KOPT-K1 (cell line): ENCODE results near the gene CLEC2B.

Experiments used
- H3K27ac ChIP-seq: fragments of 200-600 bp; sonication (generic); 2 replicates; pipeline ENCODE4 v1.5.1; 2016; ENCODE audit warnings: antibody characterized with exemption, mild to moderate bottlenecking, low read depth, low read length; ENCODE audit not compliant: poor library complexity, severe bottlenecking
- H3K36me3 ChIP-seq: fragments of 200-600 bp; sonication (generic); 2 replicates; pipeline ENCODE4 v1.5.1; 2017; ENCODE audit warnings: antibody characterized with exemption, mild to moderate bottlenecking, low read length, moderate library complexity; ENCODE audit not compliant: insufficient read depth
- H3K9me3 ChIP-seq: fragments of 200-600 bp; sonication (generic); 2 replicates; pipeline ENCODE4 v1.5.1; 2017; ENCODE audit warnings: antibody characterized with exemption, low read length, mild to moderate bottlenecking; ENCODE audit not compliant: insufficient read depth, poor library complexity, severe bottlenecking

CLEC2B gene

DNA sequence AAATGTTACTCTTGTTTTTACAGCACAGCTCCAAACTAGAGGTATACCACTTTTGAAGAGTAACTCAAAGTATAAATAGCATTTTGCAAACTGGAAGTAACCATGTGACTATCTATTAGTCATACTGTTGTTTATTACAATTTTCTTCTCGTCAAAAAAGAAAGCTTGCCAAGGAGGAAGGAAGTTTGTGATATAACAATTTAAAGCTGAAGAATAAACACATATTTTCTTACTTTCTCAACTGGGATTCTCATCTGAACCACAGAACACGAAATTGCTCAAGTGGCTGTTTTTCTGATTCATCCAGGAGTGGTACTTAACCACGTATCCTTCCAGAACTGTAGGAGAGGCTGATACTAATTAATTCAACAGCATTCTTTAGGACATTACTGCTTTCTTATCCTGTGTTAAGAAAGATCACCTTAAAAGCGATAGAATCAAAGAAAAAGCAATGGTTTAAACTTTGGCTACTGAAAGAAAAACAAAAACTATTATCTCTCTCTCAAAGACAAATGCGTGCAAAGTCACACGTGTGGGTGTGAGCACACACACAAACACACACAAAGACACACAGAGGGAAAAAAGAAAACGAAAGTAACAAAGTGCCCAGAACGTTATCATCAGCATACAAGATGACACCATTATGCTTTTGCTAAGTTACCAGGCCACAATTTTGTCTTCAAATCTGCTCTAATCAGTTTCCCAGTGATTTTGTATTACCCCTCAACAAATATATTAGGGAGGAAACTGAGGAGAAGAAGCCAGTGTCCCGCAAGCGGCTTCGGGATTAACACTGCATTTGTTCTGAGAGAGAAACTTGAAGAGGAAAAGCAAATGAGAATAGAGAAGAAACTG, at the start of gene CLEC2B:
CLEC2B (minus strand) TSS at position 48 of the 855 bp plus-strand sequence.
- Histone ChIP-seq H3K9me3 (no peaks in the 10 kb centered on the region), H3K27ac (peak within 1 kb of the TSS; percentile 89), H3K36me3 (no peaks in the 10 kb centered on the region)

GRCh38 chr12:9911708-9912107, 42.6 kb upstream of the CLEC2B start:
- Histone ChIP-seq H3K9me3 (peaks cover 45% of the 10 kb centered on the region), H3K27ac (no peak overlapping the region), H3K36me3 (no peaks in the 10 kb centered on the region)

DNA sequence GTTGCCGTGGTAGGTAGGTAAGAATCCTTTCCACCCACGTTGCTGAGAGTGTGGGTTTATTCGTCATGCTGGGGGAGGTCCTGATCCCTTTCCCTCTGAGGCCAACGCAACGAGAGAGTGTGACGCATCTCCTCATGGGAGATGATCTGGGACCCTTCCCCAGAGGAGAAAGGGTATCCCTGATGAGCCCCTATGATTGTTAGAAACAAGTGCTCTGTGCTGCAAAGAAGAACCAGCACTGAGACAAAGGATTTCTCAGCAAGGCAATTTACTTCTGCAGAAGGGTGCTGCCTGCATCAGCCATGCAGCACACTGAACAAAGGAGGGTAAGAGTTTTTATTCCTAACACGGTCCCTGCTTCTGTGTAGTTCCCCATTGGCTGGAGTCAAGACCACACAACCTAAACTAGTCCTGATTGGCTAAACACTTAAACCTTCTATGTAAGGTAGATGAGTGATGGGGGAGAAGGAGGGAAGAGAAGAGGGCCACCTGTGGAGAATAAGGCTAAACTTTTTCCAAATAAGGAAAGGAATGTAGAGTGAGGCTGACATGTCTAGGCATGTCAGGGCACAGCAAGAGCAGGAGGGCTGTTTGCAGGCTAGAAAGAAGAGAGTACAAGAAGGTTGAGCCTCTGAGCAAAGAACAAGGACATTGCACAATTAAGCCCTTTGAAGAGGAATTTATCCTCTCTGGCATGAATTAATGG, 41.7 kb upstream of the CLEC2B start:
- Histone ChIP-seq H3K36me3 (no peaks in the 10 kb centered on the region), H3K27ac (no peak overlapping the region), H3K9me3 (peaks cover 45% of the 10 kb centered on the region)

- Histone ChIP-seq H3K9me3 (peaks cover 53% of the 10 kb centered on the region), H3K27ac (no peak overlapping the region), H3K36me3 (no peaks in the 10 kb centered on the region)
Observed at GRCh38 chr12:9909724-9910123, 40.6 kb upstream of the CLEC2B start.

GRCh38 chr12:9908350-9908749, 39.2 kb upstream of the CLEC2B start:
- Histone ChIP-seq H3K27ac (no peak overlapping the region), H3K9me3 (peaks cover 53% of the 10 kb centered on the region), H3K36me3 (no peaks in the 10 kb centered on the region)

DNA sequence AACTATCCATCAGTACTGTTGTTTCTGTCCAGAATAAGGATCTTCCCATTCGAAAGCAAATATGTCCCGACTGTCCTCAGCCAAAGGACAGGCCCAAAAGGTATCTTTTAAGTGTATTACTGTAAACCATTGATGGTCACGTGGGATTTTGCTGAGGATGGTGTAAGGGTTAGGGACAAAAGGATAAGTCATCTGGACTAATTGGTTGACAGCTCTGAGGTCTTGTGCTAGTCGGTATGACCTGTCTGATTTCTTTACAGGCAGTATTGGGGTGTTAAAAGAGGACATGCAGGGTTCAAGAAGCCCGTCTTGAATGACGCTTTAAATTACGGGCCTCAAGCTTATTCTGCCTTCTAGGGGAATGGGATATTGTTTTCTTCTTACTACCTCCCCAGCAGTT, 38.6 kb upstream of the CLEC2B start:
- no peak overlapping the region for H3K27ac ChIP-seq
- no peaks in the 10 kb centered on the region for H3K36me3 ChIP-seq
- H3K9me3 ChIP-seq: peaks cover 58% of the 10 kb centered on the region

GRCh38 chr12:9906873-9907272, 37.7 kb upstream of the CLEC2B start:
- Histone ChIP-seq H3K36me3 (no peaks in the 10 kb centered on the region), H3K27ac (peak overlapping the region; percentile 13), H3K9me3 (peaks cover 60% of the 10 kb centered on the region)

- Histone ChIP-seq H3K36me3 (no peaks in the 10 kb centered on the region), H3K27ac (no peak overlapping the region), H3K9me3 (peaks cover 25% of the 10 kb centered on the region)
Observed at GRCh38 chr12:9902539-9903228, 33.5 kb upstream of the CLEC2B start.

DNA sequence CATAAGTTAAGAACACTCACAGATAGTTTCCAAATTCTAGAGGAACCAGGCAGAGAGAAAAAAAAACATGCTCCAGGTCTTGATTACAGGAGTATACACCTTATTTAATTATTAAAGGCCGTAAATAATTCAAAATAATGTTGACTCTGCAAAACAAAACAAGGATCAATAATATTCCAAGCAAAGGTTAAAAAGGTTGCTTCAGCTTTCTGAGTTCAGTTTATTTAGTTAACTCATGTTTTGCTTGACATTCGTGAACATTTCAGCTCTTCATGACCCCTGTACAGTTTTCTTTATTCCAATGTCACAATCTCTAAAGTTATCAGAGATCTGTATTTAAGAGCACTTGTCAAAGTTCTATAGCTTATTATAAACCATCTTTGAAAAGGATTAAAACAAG, 31.8 kb upstream of the CLEC2B start:
- Histone ChIP-seq H3K36me3 (no peaks in the 10 kb centered on the region), H3K27ac (no peak overlapping the region), H3K9me3 (peaks cover 23% of the 10 kb centered on the region)

- peaks cover 15% of the 10 kb centered on the region for H3K9me3 ChIP-seq
- no peak overlapping the region for H3K27ac ChIP-seq
- no peaks in the 10 kb centered on the region for H3K36me3 ChIP-seq
Observed at GRCh38 chr12:9899209-9899608, 30.1 kb upstream of the CLEC2B start.

GRCh38 chr12:9897535-9897934, 28.4 kb upstream of the CLEC2B start:
- H3K36me3 ChIP-seq: no peaks in the 10 kb centered on the region
- H3K27ac ChIP-seq: no peak overlapping the region
- peaks cover 8% of the 10 kb centered on the region for H3K9me3 ChIP-seq

GRCh38 chr12:9895215-9895971, 26.2 kb upstream of the CLEC2B start:
- Histone ChIP-seq H3K27ac (no peak overlapping the region), H3K9me3 (no peaks in the 10 kb centered on the region), H3K36me3 (no peaks in the 10 kb centered on the region)

GRCh38 chr12:9888665-9889273, 19.6 kb upstream of the CLEC2B start:
- Histone ChIP-seq H3K27ac (no peak overlapping the region), H3K36me3 (no peaks in the 10 kb centered on the region), H3K9me3 (no peaks in the 10 kb centered on the region)

GRCh38 chr12:9883175-9883574, 14.0 kb upstream of the CLEC2B start:
- Histone ChIP-seq H3K27ac (no peak overlapping the region), H3K9me3 (no peaks in the 10 kb centered on the region)

More at GRCh38 chr12:9883175-9883574, 14.0 kb upstream of the CLEC2B start:
- H3K36me3 ChIP-seq: no peaks in the 10 kb centered on the region
